ENCODE data around the gene ALPP.

DNA sequence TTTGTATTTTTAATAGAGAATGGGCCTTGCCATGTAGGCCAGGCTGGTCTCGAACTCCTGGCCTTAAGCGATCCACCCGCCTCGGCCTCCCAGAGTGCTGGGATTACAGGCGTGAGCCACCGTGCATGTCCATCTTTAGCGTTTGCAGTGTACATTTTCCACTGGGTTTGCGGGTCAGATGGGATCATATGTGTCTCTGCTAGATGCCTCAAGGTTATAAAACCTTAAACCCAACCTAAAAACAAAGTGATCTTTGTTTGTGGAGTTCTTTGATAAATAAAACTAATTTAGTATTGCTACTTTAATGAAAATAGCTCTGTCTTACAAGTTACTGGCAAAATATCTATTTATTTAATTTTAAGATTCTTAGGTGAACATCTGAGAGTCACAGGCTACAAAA lies 15.0 kb downstream of the ALPP start:
- TF ChIP-seq YY1 (IDR thresholded peaks at IDR 0.05; ENCODE audit: insufficient read depth, insufficient read length), result no peak
- TF ChIP-seq ZNF274 (IDR thresholded peaks at IDR 0.05; ENCODE audit: low read depth, low read length), result no peak

All from NT2/D1 (cell line).